Stimulated activated CD8-positive, alpha-beta memory T cell treated with anti-CD3 and anti-CD28 coated beads, Interleukin-7, amount 100 ng/mL, for 1 hour (primary cell): ENCODE results near the gene RGS18.
"Not testable (repeated sequence)": the region's sequence is repeated elsewhere in the genome, so short reads cannot be mapped to it uniquely, and the experiment has no call there.

Experiments
- DNase-seq, 2 donors: peaks; one replicate each; pipeline ENCODE4 v3.0.0-alpha.2; 2020; ENCODE audit warnings: low read depth in 2 of 2

RGS18 gene, protein sequence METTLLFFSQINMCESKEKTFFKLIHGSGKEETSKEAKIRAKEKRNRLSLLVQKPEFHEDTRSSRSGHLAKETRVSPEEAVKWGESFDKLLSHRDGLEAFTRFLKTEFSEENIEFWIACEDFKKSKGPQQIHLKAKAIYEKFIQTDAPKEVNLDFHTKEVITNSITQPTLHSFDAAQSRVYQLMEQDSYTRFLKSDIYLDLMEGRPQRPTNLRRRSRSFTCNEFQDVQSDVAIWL

DNA sequence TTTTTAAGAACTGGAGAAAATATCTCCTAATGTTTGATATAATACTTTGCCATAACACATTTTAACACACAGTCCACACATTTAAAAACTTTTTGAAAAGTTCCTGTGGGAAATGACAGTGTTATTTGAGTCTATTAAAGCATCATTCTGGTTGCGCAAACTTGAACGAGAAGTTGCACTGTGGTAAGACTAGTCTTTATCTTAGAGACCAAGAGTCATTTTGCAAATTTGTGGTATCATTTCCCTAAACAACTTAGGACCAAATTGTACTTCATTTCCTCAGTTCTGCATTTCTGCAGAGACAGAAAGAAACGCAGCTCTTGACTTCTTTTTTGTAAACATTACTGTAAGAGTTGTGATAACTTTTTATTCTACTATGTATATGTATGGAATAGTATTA, at the start of gene RGS18:
Gene RGS18, plus strand, starts transcription at position 282 of the 400 bp plus-strand sequence. CDS start 176 bp downstream, outside the sequence.
- DNase-seq, result no peak

- DNase-seq, result no peak
Observed at GRCh38 chr1:192109576-192109975, 48.7 kb upstream of the RGS18 start.

DNA sequence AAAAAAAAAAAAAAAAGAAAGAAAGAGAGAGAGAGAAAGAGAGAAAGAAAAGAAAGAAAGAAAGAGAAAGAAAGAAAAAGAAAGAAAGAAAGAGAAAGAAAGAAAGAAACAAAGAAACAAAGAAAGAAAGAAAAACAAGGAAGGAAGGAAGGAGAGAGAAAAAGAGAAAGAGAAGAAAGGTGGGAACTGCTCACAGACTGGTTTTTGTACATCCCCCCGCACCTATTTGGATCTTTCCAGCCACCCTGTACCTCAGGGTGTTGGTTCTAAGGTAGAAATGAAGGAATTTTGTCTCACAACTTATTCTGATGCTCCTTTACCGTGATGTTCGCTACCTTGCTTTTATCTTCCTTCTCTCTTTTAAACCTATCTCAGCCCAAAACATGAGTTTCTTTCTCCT, 43.3 kb upstream of the RGS18 start:
- no peak for DNase-seq

- no peak for DNase-seq
Observed at GRCh38 chr1:192118881-192119405, 39.3 kb upstream of the RGS18 start.

GRCh38 chr1:192119701-192120100, 38.6 kb upstream of the RGS18 start:
- DNase-seq, result no peak

GRCh38 chr1:192122668-192123067, 35.6 kb upstream of the RGS18 start:
- no peak for DNase-seq

- DNase-seq, result no peak
Observed at GRCh38 chr1:192123212-192123611, 35.0 kb upstream of the RGS18 start.

DNA sequence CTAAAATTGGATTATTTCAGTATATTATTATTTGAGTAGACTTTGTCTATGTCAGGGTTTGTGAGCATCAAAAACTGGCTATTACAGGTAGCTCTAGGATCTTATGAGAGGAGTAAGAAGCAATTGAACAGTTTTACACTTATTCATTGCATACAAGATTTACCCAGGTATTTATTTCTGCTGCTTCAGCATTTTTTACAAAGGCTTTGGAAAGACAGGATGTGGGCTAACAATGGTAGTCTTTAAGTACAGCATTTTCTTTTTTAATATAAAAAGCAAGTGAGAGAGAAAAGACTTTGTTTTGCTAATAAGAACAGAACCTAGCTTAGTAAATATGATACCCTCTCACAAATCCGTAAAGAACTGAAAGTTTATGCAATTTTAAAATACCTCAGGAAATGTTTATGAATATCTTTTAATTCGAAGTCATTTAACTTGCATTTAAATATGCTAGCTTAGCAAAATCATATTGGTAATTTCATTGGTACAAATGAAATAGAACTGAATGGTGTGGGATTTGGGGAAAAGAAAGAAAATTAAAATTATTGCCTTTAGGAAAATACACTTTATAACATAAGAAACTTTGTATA, 32.1 kb upstream of the RGS18 start:
- no peak for DNase-seq

GRCh38 chr1:192130175-192130574, 28.1 kb upstream of the RGS18 start:
- DNase-seq, result no peak

DNA sequence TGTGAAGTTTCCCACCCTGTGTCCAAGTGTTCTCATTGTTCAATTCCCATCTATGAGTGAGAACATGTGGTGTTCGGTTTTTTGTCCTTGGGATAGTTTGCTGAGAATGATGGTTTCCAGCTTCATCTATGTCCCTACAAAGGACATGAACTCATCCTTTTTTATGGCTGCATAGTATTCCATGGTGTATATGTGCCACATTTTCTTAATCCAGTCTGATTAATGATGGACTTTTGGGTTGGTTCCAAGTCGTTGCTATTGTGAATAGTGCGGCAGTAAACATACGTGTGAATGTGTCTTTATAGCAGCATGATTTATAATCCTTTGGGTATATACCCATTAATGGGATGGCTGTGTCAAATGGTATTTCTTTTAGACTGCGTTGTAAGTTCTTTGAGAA, 27.4 kb upstream of the RGS18 start:
- not testable (repeated sequence) for DNase-seq

DNA sequence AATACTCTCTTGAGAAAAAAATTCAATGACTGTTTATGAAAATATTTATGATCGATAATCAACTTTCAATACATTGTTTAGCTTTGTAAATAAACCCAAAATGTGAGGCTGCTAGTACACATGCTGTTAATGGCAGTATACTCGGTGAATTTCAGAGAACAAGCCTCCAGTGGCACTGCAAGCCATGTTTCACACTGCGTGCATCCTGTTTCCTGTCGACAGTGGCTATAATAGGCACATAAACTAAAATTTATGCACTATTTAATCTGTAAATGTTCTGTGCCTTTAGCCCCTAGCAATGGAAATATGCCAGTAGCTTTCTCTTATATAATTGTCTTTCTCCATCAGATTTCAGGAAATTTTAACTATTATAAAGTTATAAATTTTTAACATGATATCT, 26.3 kb upstream of the RGS18 start:
- no peak for DNase-seq

DNA sequence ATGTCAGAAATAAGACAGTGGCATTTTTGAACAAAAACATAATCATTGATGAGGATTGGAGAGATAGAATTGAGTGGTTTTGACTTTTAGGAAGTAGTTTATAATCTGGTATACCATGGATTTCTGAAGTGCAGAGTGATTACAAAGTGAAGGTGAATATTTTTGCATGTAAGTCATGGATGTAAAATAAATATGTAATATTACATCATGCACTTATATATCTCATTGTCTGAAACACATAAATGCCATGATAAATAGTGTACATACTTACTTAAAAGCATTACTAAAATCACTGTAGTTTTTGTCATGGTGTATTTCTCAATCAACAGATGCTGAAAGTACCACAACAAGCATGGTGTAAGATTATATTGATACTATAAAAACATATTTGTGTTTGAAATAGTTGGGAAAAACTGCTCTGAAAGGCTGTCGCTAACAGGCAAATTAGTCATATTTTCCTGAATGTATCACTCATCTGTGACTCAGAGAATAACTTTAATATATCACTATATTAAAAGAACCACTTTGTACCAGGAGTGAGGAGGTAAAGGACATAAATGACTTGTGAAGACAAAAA, 24.8 kb upstream of the RGS18 start:
- DNase-seq, result no peak

DNA sequence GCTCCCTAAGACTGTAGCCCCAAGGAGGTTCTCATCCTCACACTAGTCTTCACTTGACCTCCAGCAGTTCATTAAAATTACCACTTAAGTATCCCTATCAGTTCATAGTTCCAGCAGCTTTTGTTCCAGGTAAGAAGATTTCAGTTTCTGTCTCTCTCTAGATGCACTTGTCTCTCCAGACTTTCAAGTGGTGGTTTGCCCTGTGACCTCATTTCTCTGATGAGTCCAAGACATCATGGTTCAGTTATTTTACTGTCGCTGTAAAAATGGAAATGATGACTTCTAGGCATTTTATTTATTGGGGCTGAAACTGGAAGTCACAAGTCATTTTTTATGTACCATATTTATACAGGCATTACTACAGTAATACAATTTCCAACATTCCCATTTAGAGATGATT, 17.9 kb upstream of the RGS18 start:
- no peak for DNase-seq

DNA sequence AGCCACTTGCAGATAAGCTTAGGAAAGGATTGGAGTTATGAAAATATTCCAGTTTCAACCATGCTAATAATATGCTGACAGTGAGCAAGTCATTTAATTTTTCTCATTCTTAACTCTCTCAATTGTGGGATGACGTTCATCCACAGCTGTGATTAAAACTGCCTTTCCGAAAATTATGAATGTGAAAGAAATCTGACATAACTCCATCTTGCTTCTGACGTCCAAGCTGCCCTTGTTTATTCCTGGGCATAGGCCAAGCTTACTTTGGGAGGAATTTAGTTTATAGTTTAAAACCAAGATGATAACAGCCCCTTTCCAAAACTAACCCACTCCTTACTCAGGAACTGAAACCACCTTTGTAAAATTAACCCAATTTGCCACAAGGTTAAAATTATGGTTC, 11.0 kb upstream of the RGS18 start:
- DNase-seq, result no peak

GRCh38 chr1:192147696-192148095, 10.6 kb upstream of the RGS18 start:
- DNase-seq, result no peak

- DNase-seq, result no peak
Observed at GRCh38 chr1:192151176-192151575, 7.1 kb upstream of the RGS18 start.

- DNase-seq, result no peak
Observed at GRCh38 chr1:192153276-192153675, 5.0 kb upstream of the RGS18 start.

GRCh38 chr1:192157067-192157466, 1.2 kb upstream of the RGS18 start:
- no peak for DNase-seq

DNA sequence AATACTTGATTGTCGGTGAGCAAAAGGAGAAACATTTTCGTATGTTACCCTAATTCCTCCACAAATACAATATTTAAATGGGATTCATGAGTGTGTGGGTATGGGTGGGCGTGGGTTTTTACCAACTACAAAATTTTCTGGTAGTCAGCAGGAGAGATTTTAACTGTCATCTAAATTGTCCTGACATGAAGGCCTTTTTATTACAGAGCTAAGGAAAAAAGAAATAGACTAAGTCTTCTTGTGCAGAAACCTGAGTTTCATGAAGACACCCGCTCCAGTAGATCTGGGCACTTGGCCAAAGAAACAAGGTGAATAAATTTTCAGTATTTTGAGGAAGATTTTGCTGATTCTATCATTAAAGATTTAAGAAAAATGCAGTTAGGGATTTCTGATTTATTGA, 752 bp downstream of the RGS18 start:
- DNase-seq, result no peak

- DNase-seq, result no peak
Observed at GRCh38 chr1:192159781-192160180, 1.5 kb downstream of the RGS18 start.

DNA sequence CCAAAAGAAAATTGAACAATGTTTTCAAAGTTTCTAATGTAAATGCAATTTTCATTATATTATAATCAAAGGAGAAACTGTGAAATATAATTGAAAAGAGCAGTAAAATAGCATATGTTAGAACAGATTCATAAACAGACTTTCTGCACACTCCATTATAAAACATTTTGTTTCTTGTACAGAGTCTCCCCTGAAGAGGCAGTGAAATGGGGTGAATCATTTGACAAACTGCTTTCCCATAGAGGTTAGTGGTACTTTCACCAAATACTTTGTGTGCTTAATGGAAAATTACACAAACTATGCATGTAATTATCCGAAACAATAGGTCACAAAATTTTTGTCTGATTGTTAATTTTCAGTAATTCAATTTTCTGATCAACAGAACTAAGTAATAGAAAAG, 1.9 kb downstream of the RGS18 start:
- no peak for DNase-seq

DNA sequence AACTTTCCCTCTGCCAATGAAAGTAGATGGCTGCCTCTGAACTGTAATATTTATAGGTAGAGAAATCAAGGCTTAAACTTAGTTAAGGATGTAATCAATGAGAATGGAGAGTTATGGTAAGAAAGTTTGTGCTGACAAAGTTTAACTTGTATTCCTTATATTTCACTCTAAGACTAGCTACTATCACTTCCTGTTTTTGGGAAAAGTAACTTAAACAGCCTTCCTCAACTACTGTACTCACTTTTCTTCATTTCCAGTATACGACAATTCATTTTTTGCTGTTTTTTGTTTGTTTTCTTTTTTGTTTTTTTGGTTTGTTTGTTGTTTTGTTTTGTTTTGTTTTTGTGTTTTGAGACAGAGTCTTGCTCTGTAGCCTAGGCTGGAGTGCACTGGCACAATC, 3.7 kb downstream of the RGS18 start:
- no peak for DNase-seq

DNA sequence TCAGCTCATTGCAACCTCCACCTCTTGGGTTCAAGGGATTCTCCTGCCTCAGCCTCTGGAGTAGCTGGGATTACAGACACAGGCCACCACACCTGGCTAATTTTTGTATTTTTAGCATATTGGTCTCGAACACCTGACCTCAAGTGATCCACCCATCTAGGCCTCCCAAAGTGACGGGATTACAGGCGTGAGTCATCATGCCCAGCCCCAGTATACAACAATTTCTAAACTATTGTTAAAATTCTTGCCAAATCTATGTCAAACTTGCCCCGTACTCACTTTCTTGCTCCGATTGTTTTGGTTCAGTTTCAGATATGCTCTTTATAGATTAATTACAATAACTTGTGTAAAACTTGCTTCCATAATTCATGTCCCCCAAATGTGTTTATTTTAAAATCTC, 4.1 kb downstream of the RGS18 start:
- DNase-seq, result no peak
